ENCODE data around the gene LIMCH1.
A peak's percentile ranks its signal among the peaks of the same experiment; 100 is the strongest.

LIMCH1 gene

GRCh38 chr4:41613386-41613785, 75.4 kb downstream of the LIMCH1 start:
- peak overlapping the region; percentile 10 for H3K4me3 ChIP-seq (ENCODE audit: low read depth, low read length)
- H3K9ac ChIP-seq (ENCODE audit: low read depth, low read length), result no peak overlapping the region
- peaks cover 13% of the 10 kb centered on the region for H3K4me1 ChIP-seq (ENCODE audit: control insufficient read depth, insufficient read depth, low read length)
- peaks cover 25% of the 10 kb centered on the region for H3K27me3 ChIP-seq (ENCODE audit: control insufficient read depth, insufficient read depth, low read length)
- no peaks in the 10 kb centered on the region for H3K9me3 ChIP-seq (ENCODE audit: control insufficient read depth, insufficient read depth, low read length)
- no peaks in the 10 kb centered on the region for H3K36me3 ChIP-seq (ENCODE audit: control insufficient read depth, insufficient read depth, low read length)

GRCh38 chr4:41613821-41614220, 75.9 kb downstream of the LIMCH1 start:
- Histone ChIP-seq H3K9ac (ENCODE audit: low read depth, low read length) (no peak overlapping the region), H3K4me1 (ENCODE audit: control insufficient read depth, insufficient read depth, low read length) (peaks cover 13% of the 10 kb centered on the region), H3K36me3 (ENCODE audit: control insufficient read depth, insufficient read depth, low read length) (no peaks in the 10 kb centered on the region), H3K4me3 (ENCODE audit: low read depth, low read length) (no peak overlapping the region), H3K27me3 (ENCODE audit: control insufficient read depth, insufficient read depth, low read length) (peaks cover 25% of the 10 kb centered on the region), H3K9me3 (ENCODE audit: control insufficient read depth, insufficient read depth, low read length) (no peaks in the 10 kb centered on the region)

GRCh38 chr4:41614519-41614918, 76.6 kb downstream of the LIMCH1 start:
- Histone ChIP-seq H3K4me1 (ENCODE audit: control insufficient read depth, insufficient read depth, low read length) (peaks cover 17% of the 10 kb centered on the region), H3K9me3 (ENCODE audit: control insufficient read depth, insufficient read depth, low read length) (no peaks in the 10 kb centered on the region), H3K36me3 (ENCODE audit: control insufficient read depth, insufficient read depth, low read length) (no peaks in the 10 kb centered on the region), H3K9ac (ENCODE audit: low read depth, low read length) (no peak overlapping the region), H3K4me3 (ENCODE audit: low read depth, low read length) (no peak overlapping the region), H3K27me3 (ENCODE audit: control insufficient read depth, insufficient read depth, low read length) (peaks cover 25% of the 10 kb centered on the region)

GRCh38 chr4:41619161-41619560, 81.2 kb downstream of the LIMCH1 start:
- peaks cover 15% of the 10 kb centered on the region for H3K27me3 ChIP-seq (ENCODE audit: control insufficient read depth, insufficient read depth, low read length)
- H3K9me3 ChIP-seq (ENCODE audit: control insufficient read depth, insufficient read depth, low read length), result no peaks in the 10 kb centered on the region
- H3K9ac ChIP-seq (ENCODE audit: low read depth, low read length), result no peak overlapping the region
- H3K4me3 ChIP-seq (ENCODE audit: low read depth, low read length), result no peak overlapping the region
- H3K36me3 ChIP-seq (ENCODE audit: control insufficient read depth, insufficient read depth, low read length), result no peaks in the 10 kb centered on the region
- peaks cover 12% of the 10 kb centered on the region for H3K4me1 ChIP-seq (ENCODE audit: control insufficient read depth, insufficient read depth, low read length)

GRCh38 chr4:41620594-41621256, 82.8 kb downstream of the LIMCH1 start:
- Histone ChIP-seq H3K4me1 (ENCODE audit: control insufficient read depth, insufficient read depth, low read length) (peaks cover 18% of the 10 kb centered on the region), H3K9ac (ENCODE audit: low read depth, low read length) (no peak overlapping the region), H3K4me3 (ENCODE audit: low read depth, low read length) (no peak overlapping the region), H3K27me3 (ENCODE audit: control insufficient read depth, insufficient read depth, low read length) (peaks cover 4% of the 10 kb centered on the region), H3K36me3 (ENCODE audit: control insufficient read depth, insufficient read depth, low read length) (no peaks in the 10 kb centered on the region), H3K9me3 (ENCODE audit: control insufficient read depth, insufficient read depth, low read length) (no peaks in the 10 kb centered on the region)

- H3K9me3 ChIP-seq (ENCODE audit: control insufficient read depth, insufficient read depth, low read length), result no peaks in the 10 kb centered on the region
- no peak overlapping the region for H3K9ac ChIP-seq (ENCODE audit: low read depth, low read length)
- no peak overlapping the region for H3K4me3 ChIP-seq (ENCODE audit: low read depth, low read length)
- H3K27me3 ChIP-seq (ENCODE audit: control insufficient read depth, insufficient read depth, low read length), result peaks cover 4% of the 10 kb centered on the region
- peaks cover 19% of the 10 kb centered on the region for H3K4me1 ChIP-seq (ENCODE audit: control insufficient read depth, insufficient read depth, low read length)
- no peaks in the 10 kb centered on the region for H3K36me3 ChIP-seq (ENCODE audit: control insufficient read depth, insufficient read depth, low read length)
These were observed 84.8 kb downstream of the LIMCH1 start for GRCh38 chr4:41622787-41623186.

- Histone ChIP-seq H3K27me3 (ENCODE audit: control insufficient read depth, insufficient read depth, low read length) (peaks cover 2% of the 10 kb centered on the region), H3K9me3 (ENCODE audit: control insufficient read depth, insufficient read depth, low read length) (no peaks in the 10 kb centered on the region), H3K4me1 (ENCODE audit: control insufficient read depth, insufficient read depth, low read length) (peaks cover 13% of the 10 kb centered on the region), H3K36me3 (ENCODE audit: control insufficient read depth, insufficient read depth, low read length) (no peaks in the 10 kb centered on the region), H3K4me3 (ENCODE audit: low read depth, low read length) (no peak overlapping the region), H3K9ac (ENCODE audit: low read depth, low read length) (no peak overlapping the region)
These were observed 86.8 kb downstream of the LIMCH1 start for GRCh38 chr4:41624765-41625164.

GRCh38 chr4:41625531-41625930, 87.6 kb downstream of the LIMCH1 start:
- Histone ChIP-seq H3K27me3 (ENCODE audit: control insufficient read depth, insufficient read depth, low read length) (no peaks in the 10 kb centered on the region), H3K36me3 (ENCODE audit: control insufficient read depth, insufficient read depth, low read length) (no peaks in the 10 kb centered on the region), H3K9ac (ENCODE audit: low read depth, low read length) (no peak overlapping the region), H3K9me3 (ENCODE audit: control insufficient read depth, insufficient read depth, low read length) (no peaks in the 10 kb centered on the region), H3K4me1 (ENCODE audit: control insufficient read depth, insufficient read depth, low read length) (peaks cover 13% of the 10 kb centered on the region), H3K4me3 (ENCODE audit: low read depth, low read length) (no peak overlapping the region)

- no peaks in the 10 kb centered on the region for H3K9me3 ChIP-seq (ENCODE audit: control insufficient read depth, insufficient read depth, low read length)
- no peak overlapping the region for H3K4me3 ChIP-seq (ENCODE audit: low read depth, low read length)
- H3K9ac ChIP-seq (ENCODE audit: low read depth, low read length), result no peak overlapping the region
- no peaks in the 10 kb centered on the region for H3K36me3 ChIP-seq (ENCODE audit: control insufficient read depth, insufficient read depth, low read length)
- H3K27me3 ChIP-seq (ENCODE audit: control insufficient read depth, insufficient read depth, low read length), result no peaks in the 10 kb centered on the region
- H3K4me1 ChIP-seq (ENCODE audit: control insufficient read depth, insufficient read depth, low read length), result peaks cover 7% of the 10 kb centered on the region
These were observed 91.0 kb downstream of the LIMCH1 start for GRCh38 chr4:41628936-41629335.

- Histone ChIP-seq H3K36me3 (ENCODE audit: control insufficient read depth, insufficient read depth, low read length) (no peaks in the 10 kb centered on the region), H3K4me3 (ENCODE audit: low read depth, low read length) (no peak overlapping the region), H3K4me1 (ENCODE audit: control insufficient read depth, insufficient read depth, low read length) (no peaks in the 10 kb centered on the region), H3K9me3 (ENCODE audit: control insufficient read depth, insufficient read depth, low read length) (no peaks in the 10 kb centered on the region), H3K27me3 (ENCODE audit: control insufficient read depth, insufficient read depth, low read length) (no peaks in the 10 kb centered on the region), H3K9ac (ENCODE audit: low read depth, low read length) (no peak overlapping the region)
These were observed 93.6 kb downstream of the LIMCH1 start for GRCh38 chr4:41631523-41631922.

GRCh38 chr4:41632481-41633073, 94.6 kb downstream of the LIMCH1 start:
- Histone ChIP-seq H3K4me1 (ENCODE audit: control insufficient read depth, insufficient read depth, low read length) (no peaks in the 10 kb centered on the region), H3K4me3 (ENCODE audit: low read depth, low read length) (no peak overlapping the region), H3K9me3 (ENCODE audit: control insufficient read depth, insufficient read depth, low read length) (no peaks in the 10 kb centered on the region), H3K36me3 (ENCODE audit: control insufficient read depth, insufficient read depth, low read length) (no peaks in the 10 kb centered on the region), H3K9ac (ENCODE audit: low read depth, low read length) (no peak overlapping the region), H3K27me3 (ENCODE audit: control insufficient read depth, insufficient read depth, low read length) (no peaks in the 10 kb centered on the region)

- no peaks in the 10 kb centered on the region for H3K4me1 ChIP-seq (ENCODE audit: control insufficient read depth, insufficient read depth, low read length)
- H3K4me3 ChIP-seq (ENCODE audit: low read depth, low read length), result no peak overlapping the region
- H3K9me3 ChIP-seq (ENCODE audit: control insufficient read depth, insufficient read depth, low read length), result no peaks in the 10 kb centered on the region
- no peaks in the 10 kb centered on the region for H3K36me3 ChIP-seq (ENCODE audit: control insufficient read depth, insufficient read depth, low read length)
- H3K27me3 ChIP-seq (ENCODE audit: control insufficient read depth, insufficient read depth, low read length), result no peaks in the 10 kb centered on the region
- H3K9ac ChIP-seq (ENCODE audit: low read depth, low read length), result no peak overlapping the region
These were observed 95.4 kb downstream of the LIMCH1 start for GRCh38 chr4:41633321-41633720.

Data from iPS-15b (cell line).